Gastroesophageal sphincter (tissue), 3 donors: ENCODE results near the gene MADCAM1.

Source experiments
- POLR2A ChIP-seq, 2 donors: fragments of 450-650 bp; IDR thresholded peaks; one replicate each; pipeline ENCODE4 v1.6.1; 2017; ENCODE audit warnings: antibody characterized with exemption in 2 of 2, mild to moderate bottlenecking in 2 of 2, moderate library complexity in 1 of 2
- POLR2AphosphoS5 ChIP-seq: sonication (generic); formaldehyde crosslinking; IDR thresholded peaks from one replicate; pipeline ENCODE4 v1.6.1; 2017; ENCODE audit warnings: antibody characterized with exemption
- TF ChIP-seq, protein P1 (sequence below), 4 experiments: fragments of 200-600 bp in 2 of 4; fragments of 450-650 bp in 2 of 4; sonication (generic) in 1 of 4; IDR thresholded peaks; one replicate each; pipeline ENCODE4 v1.5.1; 2017 to 2019; ENCODE audit warnings: antibody characterized with exemption in 4 of 4, mild to moderate bottlenecking in 2 of 4, moderate library complexity in 2 of 4

DNA sequence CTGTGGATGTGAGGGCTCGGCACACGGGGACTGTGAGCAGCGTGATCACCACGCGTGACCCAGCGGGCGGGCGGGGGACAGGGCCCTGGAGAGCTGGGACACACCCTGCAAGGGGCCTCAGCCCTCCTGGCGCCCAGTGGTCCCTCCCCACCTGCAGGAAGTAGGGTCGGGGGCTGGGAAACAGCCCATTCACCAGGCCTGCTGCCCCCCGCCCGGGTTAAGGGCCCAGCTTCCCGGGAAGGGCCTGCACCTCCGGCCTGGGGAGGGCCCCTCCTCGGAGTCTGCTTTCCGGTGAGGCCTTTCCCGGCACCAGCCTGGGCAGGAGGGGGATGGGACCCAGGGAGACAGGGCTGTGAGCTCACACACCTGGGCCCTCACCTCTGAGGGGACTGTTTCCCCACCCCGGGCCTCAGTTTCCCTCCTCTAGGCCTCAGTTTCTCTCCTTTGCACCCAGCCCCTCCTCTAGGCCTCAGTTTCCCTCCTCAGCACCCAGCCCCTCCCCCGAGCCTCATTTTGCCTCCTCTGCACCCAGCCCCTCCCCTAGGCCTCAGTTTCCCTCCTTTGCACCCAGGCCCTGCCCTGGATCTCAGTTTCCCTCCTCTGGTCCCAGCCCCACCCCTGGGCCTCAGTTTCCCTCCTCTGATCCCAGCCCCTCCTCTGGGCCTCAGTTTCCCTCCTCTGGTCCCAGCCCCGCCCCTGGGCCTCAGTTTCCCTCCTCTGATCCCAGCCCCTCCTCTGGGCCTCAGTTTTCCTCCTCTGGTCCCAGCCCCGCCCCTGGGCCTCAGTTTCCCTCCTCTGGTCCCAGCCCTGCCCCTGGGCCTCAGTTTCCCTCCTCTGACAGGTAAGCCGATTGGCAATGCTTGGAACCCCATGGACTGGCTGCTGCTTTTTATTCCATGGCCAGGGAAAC lies 1.9 kb upstream of the MADCAM1 start:
- TF ChIP-seq, protein P1, sequence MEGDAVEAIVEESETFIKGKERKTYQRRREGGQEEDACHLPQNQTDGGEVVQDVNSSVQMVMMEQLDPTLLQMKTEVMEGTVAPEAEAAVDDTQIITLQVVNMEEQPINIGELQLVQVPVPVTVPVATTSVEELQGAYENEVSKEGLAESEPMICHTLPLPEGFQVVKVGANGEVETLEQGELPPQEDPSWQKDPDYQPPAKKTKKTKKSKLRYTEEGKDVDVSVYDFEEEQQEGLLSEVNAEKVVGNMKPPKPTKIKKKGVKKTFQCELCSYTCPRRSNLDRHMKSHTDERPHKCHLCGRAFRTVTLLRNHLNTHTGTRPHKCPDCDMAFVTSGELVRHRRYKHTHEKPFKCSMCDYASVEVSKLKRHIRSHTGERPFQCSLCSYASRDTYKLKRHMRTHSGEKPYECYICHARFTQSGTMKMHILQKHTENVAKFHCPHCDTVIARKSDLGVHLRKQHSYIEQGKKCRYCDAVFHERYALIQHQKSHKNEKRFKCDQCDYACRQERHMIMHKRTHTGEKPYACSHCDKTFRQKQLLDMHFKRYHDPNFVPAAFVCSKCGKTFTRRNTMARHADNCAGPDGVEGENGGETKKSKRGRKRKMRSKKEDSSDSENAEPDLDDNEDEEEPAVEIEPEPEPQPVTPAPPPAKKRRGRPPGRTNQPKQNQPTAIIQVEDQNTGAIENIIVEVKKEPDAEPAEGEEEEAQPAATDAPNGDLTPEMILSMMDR (IDR thresholded peaks at IDR 0.05): no peak
- TF ChIP-seq POLR2A (IDR thresholded peaks at IDR 0.05): no peak
- no peak for TF ChIP-seq POLR2AphosphoS5
